HG03039 (cell line): Measurements from ENCODE around the gene ZCCHC4.

Experiments
- ATAC-seq: cut with Tn5 transposase; IDR thresholded peaks from one replicate; pipeline ENCODE4 v1.9.1; 2021; ENCODE audit warnings: mild to moderate bottlenecking, moderate library complexity; ENCODE audit not compliant: unreplicated experiment

ZCCHC4 gene

GRCh38 chr4:25312496-25313200 lies at the start of gene ZCCHC4:
TSS of gene ZCCHC4 (plus strand) at chr4:25312774. CDS start at chr4:25312810, 36 bp downstream.
- peak; percentile 86 for ATAC-seq

DNA sequence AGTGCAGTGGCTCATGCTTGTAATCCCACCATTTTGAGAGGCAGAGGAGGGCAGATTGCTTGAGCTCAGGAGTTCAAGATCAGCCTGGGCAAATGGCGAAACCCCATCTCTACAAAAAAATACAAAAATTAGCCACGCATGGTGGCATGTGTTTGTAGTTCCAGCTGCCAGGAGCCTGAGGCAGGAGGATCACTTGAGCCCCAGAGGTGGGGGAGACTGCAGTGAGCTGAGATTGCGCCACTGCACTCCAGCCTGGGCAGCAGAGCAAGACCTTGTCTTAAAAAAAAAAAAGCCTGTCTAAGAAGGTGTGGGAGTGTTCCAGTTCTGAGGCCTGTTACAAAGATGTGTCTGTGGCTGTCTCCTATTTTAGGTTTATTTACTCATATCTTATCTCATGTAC lies 40.7 kb upstream of the ZCCHC4 start:
- ATAC-seq: no peak

DNA sequence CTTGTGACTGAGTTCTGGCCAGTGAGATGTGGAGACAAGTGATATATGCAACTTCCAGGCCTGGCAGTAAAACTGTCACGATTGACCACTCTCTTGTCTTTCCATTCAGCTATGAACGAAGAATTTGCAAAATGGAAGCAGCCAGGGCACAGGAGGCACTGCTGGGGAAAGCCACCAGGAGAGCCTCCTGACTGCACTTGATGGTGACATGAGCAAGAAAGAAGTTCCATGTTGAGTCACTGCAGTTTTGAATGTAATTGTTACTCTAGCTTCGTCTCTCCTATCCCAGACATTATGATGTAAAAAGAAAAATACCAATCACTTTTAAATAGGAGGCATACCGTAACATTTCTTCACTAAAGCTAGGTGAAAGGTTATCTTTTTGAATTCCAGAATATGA lies 32.4 kb upstream of the ZCCHC4 start:
- ATAC-seq: no peak

- no peak for ATAC-seq
Observed at GRCh38 chr4:25283948-25284347, 28.6 kb upstream of the ZCCHC4 start.

DNA sequence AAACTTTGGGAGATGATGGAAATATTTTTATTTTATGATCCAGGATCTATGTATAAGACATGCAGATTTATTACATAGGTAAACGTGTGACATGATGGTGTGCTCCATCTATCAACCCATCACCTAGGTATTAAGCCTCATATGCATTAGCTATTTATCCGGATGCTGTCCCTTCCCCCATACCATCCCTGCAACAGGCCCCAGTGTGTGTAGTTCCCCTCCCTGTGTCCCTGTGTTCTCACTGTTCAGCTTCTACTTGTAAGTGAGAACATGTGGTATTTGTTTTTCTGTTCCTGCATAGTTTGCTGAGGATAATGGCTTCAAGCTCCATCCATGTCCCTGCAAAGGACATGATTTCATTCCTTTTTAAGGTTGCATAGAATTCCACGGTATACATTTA lies 28.1 kb upstream of the ZCCHC4 start:
- no peak for ATAC-seq

DNA sequence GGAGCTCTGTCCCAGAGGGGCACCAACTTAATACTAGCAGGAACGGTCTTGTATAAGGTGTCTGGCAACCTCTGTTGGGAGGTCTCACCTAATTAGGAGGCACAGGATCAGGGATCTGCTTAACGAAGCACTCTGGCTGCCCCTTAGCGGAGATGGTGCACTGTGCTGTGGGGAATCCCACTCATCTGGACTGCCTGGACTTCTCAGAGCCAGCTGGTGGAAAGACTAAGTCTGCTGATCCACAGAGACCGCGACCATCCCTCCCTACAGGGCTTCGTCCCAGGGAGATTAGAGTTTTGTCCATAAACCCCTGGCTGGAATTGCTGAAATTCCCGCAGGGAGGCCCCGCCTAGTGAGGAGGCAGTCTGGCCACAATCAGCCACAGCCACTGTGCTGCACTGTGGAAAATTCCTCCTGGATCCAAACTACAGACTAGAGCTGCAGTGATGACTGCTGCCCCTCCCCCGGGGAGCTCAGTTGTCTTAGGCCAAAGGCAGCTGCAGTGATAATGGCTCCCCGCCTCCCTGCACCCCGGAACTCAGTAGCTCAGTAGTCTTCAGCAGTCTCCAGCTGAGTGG lies 22.0 kb upstream of the ZCCHC4 start:
- ATAC-seq: no peak

DNA sequence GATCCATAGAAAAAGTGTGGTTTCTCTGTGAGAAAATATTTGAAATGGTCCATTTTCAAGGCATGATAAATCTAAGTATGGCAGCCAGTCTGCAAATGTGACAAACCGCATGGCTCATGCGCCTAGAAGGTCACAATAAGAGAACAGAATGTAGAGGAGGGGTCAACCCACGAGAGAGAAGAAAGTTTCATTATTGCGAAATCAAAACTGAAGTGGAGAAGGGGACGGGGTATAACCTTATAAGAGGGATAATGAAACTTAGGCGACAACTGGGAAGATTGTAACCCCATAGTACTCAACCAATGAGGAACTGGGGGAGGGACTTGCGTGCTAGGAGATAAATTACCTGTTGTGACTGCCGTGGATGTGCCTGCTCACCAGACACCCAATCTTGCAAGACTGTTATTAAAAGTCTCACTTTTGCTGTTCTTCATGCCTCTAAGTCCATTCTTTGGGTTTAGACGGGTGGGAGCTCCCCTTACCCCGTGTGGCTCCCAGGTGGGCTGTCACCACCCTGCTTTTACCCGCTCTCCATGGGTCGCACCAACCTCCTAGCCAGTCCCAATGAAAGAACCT lies 21.3 kb upstream of the ZCCHC4 start:
- no peak for ATAC-seq

- ATAC-seq: peak; percentile 59
Observed at GRCh38 chr4:25297528-25298242, 14.9 kb upstream of the ZCCHC4 start.

DNA sequence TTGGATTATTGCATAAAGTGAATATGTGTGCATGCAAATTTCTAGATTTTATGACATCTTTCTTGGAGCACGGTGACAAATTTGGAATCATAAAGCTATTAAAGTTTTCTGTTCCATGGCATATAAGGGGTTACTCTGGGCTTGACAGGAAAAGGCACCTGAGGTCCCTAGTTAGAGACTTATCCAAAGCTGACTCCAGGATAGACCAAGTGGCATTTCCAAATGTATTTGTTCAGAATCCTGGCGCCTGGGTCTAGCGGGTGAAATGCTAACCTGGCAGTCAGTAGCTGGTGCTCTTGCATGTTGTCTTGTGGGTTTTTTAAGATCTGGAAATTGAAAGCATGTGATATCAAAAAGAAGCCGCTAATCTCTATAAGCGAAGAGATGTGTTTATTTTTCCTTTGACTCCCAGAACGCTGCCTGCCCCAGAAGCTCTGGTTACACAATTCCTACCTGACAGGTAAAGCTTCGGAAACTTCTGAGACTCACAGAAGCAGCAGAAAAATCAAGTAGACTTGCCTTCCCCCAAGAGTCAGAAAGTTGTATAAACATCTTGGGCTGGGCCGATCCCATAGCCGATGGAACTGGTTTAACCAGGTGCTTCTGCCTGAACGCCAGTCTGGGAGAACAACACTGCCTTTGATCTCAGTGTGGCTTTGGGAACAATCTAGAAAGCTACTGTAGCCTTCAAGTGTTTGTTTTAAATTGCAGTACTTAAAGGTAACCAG lies 12.9 kb upstream of the ZCCHC4 start:
- ATAC-seq: no peak

GRCh38 chr4:25301471-25301870 lies 11.1 kb upstream of the ZCCHC4 start:
- ATAC-seq: no peak

GRCh38 chr4:25302626-25303025 lies 9.9 kb upstream of the ZCCHC4 start:
- ATAC-seq: no peak

GRCh38 chr4:25303578-25303977 lies 9.0 kb upstream of the ZCCHC4 start:
- ATAC-seq: no peak

DNA sequence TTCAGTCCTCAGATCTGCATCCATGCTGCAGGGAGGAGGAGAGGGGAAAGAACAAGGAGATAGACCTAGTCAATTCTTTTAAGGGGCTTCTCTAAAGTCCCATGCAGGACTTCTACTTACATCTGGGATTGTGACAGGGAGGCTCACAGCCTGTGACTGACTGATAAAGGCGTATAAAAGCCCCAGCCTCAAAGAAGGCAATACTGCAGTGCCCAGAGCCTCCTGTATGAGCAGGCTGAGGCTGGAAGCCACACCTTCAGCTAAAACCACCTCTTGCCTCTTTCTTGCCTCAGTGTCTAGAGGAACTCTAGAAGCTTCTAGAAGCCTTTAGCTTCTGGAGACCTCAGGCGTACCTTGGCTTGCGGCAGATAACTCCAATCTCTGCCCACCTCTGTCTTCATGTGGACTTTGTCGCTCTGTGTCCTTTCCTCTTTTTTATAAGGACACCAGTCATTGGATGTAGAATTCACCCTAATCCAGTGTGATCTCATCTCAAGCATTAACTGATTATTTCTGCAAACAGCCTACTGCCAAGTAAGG lies 6.0 kb upstream of the ZCCHC4 start:
- no peak for ATAC-seq

GRCh38 chr4:25307596-25307995 lies 5.0 kb upstream of the ZCCHC4 start:
- ATAC-seq: no peak

- no peak for ATAC-seq
Observed at GRCh38 chr4:25308306-25308705, 4.3 kb upstream of the ZCCHC4 start.

DNA sequence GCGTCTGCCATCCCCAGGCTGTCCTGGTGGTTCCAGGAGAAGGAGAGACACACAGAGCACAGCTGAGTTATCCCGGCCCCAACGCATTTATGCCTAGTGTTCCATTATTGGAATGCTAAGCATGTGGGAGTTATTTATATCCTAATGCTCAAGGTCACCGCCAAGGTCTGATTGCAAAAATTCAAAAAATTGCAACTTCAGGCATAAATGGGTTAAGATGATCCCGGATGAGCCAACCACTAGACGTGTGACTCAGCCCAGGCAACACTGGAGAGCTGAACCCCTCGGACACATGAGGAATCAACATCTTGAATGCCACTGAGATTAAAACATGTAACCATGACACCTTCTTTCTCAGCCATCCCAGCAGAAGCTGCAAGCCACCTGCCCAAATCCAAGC lies 3.8 kb upstream of the ZCCHC4 start:
- ATAC-seq: no peak

DNA sequence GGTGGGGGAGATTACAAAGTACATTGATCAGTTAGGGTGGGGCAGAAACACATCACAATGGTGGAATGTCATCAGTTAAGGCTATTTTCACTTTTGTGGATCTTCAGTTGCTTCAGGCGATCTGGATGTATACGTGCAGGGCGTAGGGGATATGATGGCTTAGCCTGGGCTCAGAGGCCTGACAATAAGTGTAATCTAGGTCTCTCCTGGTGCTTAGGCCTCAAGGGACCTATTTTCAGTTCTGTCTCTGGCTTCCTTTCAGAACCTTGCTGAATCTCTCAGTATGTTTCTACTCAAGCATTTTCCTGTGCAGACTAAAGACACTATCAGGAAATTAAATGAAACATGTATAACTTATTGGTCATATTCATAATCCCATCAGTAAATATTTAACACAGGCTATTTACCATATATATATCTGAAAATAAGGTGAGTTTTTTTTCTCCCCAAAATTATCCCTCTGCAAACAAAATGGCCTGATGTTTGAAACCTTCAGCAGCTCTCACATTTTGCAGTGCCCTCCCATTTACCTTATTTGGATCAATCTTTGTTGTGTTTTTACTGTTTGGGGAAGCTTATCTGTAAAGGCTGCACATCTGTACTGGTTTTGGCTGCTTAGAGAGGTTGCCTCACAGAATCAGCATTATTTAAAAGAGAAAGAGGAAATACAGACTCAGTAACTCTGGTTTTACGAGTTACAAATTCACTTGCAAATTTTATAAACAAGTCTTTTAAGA lies 2.3 kb upstream of the ZCCHC4 start:
- no peak for ATAC-seq

GRCh38 chr4:25310803-25311166 lies 1.8 kb upstream of the ZCCHC4 start:
- ATAC-seq: no peak

DNA sequence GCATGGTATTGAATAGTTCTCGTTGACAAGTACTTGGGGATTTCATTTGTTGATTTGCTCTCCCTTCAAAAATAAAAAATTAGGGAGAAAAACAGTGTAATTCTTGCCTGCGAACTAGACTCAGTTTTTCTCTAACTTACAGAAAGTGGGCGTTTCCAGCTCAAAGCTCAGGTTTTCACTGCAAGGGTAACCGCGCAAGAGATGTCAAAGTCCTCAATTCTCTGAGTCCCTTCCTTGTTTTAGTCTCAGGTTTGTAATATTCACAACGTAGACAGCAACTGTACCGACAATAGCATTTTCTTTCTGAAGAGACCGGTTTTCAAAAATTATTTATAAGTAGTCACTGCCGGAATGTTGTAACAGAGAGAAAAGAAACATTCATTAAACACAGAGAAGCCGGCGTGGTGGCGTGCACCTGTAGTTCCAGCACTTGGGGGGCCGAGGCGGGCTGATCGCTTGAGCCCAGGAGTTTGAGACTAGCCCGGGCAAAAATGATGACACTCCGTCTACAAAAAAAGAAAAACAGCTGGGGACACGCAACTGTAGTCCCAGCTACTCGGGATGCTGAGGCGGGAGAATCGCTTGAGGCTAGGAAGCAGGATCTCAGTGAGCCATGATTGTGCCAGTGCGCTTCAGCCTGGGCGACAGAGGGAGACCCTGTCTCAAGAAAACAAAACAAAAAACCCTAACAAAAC lies 774 bp downstream of the ZCCHC4 start:
- no peak for ATAC-seq

DNA sequence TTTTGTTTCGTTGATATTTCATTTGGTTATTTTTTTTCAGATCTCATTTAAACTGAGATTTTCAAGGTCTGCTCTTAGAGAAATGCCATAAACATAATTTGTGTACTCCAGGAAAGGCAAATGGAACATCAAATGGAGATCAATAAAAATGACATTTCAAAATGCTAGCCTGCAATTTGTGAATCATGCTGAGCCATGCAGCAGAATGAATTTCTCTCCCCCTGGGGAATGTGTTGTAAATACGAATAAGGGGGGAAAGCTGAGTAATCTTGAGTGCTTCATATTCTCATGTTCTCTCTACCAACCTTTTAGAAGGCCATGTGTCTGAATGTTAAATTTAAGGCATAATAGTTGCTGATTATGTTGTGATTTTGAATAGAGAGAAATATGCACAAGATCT lies 7.8 kb downstream of the ZCCHC4 start:
- no peak for ATAC-seq
